ENCODE results near the gene ATAD1. TPM values are rescaled to one million over a fixed set of nuclear protein-coding genes. Genes with fewer than 3 reads are reported as not detected.

Gene ATAD1
- total RNA-seq, 1 experiment from 2014 or later: 62.0 TPM

- no peak overlapping the region for H3K4me3 ChIP-seq (ENCODE audit: low read depth in 2 of 2, low read length in 2 of 2)
- no peaks in the 10 kb centered on the region for H3K36me3 ChIP-seq (ENCODE audit: control insufficient read depth, insufficient read depth, low read length)
- no peak for TF ChIP-seq CTCF (IDR thresholded peaks at IDR 0.05)
- no peak for TF ChIP-seq SIN3A (IDR thresholded peaks at IDR 0.05; ENCODE audit: borderline replicate concordance, insufficient read depth, low read depth, low read length)
- no peak for TF ChIP-seq TCF7L2 (IDR thresholded peaks at IDR 0.05; ENCODE audit: low read depth, low read length)
- TF ChIP-seq, protein P1, sequence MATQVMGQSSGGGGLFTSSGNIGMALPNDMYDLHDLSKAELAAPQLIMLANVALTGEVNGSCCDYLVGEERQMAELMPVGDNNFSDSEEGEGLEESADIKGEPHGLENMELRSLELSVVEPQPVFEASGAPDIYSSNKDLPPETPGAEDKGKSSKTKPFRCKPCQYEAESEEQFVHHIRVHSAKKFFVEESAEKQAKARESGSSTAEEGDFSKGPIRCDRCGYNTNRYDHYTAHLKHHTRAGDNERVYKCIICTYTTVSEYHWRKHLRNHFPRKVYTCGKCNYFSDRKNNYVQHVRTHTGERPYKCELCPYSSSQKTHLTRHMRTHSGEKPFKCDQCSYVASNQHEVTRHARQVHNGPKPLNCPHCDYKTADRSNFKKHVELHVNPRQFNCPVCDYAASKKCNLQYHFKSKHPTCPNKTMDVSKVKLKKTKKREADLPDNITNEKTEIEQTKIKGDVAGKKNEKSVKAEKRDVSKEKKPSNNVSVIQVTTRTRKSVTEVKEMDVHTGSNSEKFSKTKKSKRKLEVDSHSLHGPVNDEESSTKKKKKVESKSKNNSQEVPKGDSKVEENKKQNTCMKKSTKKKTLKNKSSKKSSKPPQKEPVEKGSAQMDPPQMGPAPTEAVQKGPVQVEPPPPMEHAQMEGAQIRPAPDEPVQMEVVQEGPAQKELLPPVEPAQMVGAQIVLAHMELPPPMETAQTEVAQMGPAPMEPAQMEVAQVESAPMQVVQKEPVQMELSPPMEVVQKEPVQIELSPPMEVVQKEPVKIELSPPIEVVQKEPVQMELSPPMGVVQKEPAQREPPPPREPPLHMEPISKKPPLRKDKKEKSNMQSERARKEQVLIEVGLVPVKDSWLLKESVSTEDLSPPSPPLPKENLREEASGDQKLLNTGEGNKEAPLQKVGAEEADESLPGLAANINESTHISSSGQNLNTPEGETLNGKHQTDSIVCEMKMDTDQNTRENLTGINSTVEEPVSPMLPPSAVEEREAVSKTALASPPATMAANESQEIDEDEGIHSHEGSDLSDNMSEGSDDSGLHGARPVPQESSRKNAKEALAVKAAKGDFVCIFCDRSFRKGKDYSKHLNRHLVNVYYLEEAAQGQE (IDR thresholded peaks at IDR 0.05; ENCODE audit: insufficient read depth in 1 of 2, low read depth in 2 of 2, low read length in 1 of 2): no peak
- no peak for TF ChIP-seq POLR2AphosphoS5 (IDR thresholded peaks at IDR 0.05; ENCODE audit: low read depth, low read length)
- BruUV-seq (replicated peaks): no TSS peak
- in situ Hi-C loops (cut with HindIII; ENCODE audit: low pct_unique_long_range_greater_than_20kb, low sequenced_read_pairs): no loop called here
- H3K4me1 ChIP-seq (ENCODE audit: control insufficient read depth, insufficient read depth, low read length): peaks cover 4% of the 10 kb centered on the region; the same call in 1 of the 2 replicates
- H3K9me3 ChIP-seq (ENCODE audit: control insufficient read depth, insufficient read depth, low read depth, low read length): no peaks in the 10 kb centered on the region
- H3K27me3 ChIP-seq (ENCODE audit: control insufficient read depth, insufficient read depth, low read length): no peaks in the 10 kb centered on the region
- H3K27ac ChIP-seq (ENCODE audit: low read length): no peak overlapping the region
- DNase-seq (ENCODE audit: low read depth, low spot score) (no peak), ATAC-seq (no peak)
- CTCF ChIA-PET: no interaction called here
- POLR2A ChIA-PET: no interaction called here
- intact Hi-C loops (cut with micrococcal nuclease; ENCODE audit: unreplicated experiment): no loop called here
Observed at GRCh38 chr10:87837445-87837844, 19.4 kb upstream of the ATAD1 start.

GRCh38 chr10:87836098-87836497 is 18.1 kb upstream of the ATAD1 start:
- Histone ChIP-seq H3K36me3 (ENCODE audit: control insufficient read depth, insufficient read depth, low read length) (no peaks in the 10 kb centered on the region), H3K27ac (ENCODE audit: low read length) (no peak overlapping the region), H3K4me3 (ENCODE audit: low read depth in 2 of 2, low read length in 2 of 2) (no peak overlapping the region), H3K9me3 (ENCODE audit: control insufficient read depth, insufficient read depth, low read depth, low read length) (no peaks in the 10 kb centered on the region), H3K4me1 (ENCODE audit: control insufficient read depth, insufficient read depth, low read length) (no peaks in the 10 kb centered on the region), H3K27me3 (ENCODE audit: control insufficient read depth, insufficient read depth, low read length) (no peaks in the 10 kb centered on the region)
- no TSS peak for BruUV-seq (replicated peaks)
- CTCF ChIA-PET: no interaction called here
- TF ChIP-seq, protein P1 (IDR thresholded peaks at IDR 0.05; ENCODE audit: insufficient read depth in 1 of 2, low read depth in 2 of 2, low read length in 1 of 2): no peak
- TF ChIP-seq CTCF (IDR thresholded peaks at IDR 0.05): no peak
- no peak for TF ChIP-seq POLR2AphosphoS5 (IDR thresholded peaks at IDR 0.05; ENCODE audit: low read depth, low read length)
- TF ChIP-seq SIN3A (IDR thresholded peaks at IDR 0.05; ENCODE audit: borderline replicate concordance, insufficient read depth, low read depth, low read length): no peak
- TF ChIP-seq TCF7L2 (IDR thresholded peaks at IDR 0.05; ENCODE audit: low read depth, low read length): no peak
- ATAC-seq (no peak), DNase-seq (ENCODE audit: low read depth, low spot score) (no peak)
- intact Hi-C loops (cut with micrococcal nuclease; ENCODE audit: unreplicated experiment) (no loop called here), in situ Hi-C loops (cut with HindIII; ENCODE audit: low pct_unique_long_range_greater_than_20kb, low sequenced_read_pairs) (no loop called here)
- POLR2A ChIA-PET: no interaction called here

Measured in Panc1 (cell line).